ENCODE data around the gene KSR2. TPM values are rescaled to one million over a fixed set of nuclear protein-coding genes. Genes with fewer than 3 reads are reported as not detected.

KSR2 gene
- total and polyA plus RNA-seq, 10 of the 15 experiments (the other 5 are each of a cell fraction or from before 2014, with no cell fraction given): under 0.01 to 1.5 (median 0.01) TPM; not detected in 3

DNA sequence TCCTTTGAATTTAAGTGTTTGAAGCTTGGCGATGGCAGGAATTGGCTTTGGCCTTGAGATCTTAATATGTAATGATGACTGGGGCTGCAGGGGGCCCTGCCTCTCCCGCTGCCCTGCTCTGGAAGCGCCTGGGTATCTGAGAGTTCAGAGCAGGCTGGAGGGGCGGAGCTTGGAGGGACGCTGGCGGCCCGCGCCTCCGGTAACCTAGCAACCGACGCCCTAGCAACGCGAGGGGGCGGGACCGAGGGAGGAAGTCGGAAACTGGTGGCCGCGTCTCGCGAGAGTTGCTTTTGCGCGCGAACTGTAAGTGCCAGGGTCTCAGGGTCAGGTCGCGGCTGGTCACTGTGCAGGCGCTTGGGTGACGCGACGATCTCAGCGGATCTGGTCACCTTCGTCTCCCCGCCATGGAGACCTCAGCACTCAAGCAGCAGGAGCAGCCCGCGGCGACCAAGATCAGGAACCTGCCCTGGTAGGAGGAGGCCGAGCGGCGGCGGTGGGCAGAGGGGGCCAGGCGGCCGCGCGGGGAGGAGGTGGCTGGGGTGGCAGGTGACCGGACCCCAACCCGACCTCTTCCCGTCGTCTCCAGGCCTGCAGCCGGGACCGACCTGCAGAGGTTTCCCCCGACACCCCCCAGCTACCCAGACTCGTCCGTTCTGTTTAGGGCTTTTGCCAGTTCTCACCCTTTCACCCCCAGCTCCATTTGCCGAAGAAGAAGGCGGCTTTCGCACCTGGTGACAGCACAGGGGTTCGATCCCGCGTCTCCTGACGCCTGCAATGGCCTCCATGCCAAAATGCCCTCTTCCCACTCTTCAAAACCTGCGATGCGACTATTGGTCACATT lies 47.9 kb upstream of the KSR2 start, which contains the start of gene RFC5 (continued):
- TF ChIP-seq, protein P1, sequence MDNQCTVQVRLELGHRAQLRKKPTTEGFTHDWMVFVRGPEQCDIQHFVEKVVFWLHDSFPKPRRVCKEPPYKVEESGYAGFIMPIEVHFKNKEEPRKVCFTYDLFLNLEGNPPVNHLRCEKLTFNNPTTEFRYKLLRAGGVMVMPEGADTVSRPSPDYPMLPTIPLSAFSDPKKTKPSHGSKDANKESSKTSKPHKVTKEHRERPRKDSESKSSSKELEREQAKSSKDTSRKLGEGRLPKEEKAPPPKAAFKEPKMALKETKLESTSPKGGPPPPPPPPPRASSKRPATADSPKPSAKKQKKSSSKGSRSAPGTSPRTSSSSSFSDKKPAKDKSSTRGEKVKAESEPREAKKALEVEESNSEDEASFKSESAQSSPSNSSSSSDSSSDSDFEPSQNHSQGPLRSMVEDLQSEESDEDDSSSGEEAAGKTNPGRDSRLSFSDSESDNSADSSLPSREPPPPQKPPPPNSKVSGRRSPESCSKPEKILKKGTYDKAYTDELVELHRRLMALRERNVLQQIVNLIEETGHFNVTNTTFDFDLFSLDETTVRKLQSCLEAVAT (IDR thresholded peaks at IDR 0.05): no peak
- TF ChIP-seq SRF (IDR thresholded peaks at IDR 0.05; ENCODE audit: low read depth in 2 of 2, low read length in 2 of 2) (no peak), YY1 (IDR thresholded peaks at IDR 0.05; ENCODE audit: low read depth, low read length) (peak; percentile 42), POLR2A (IDR thresholded peaks at IDR 0.05; ENCODE audit: low read depth, low read length) (peak; percentile 97), TCF3 (IDR thresholded peaks at IDR 0.05; ENCODE audit: borderline replicate concordance, insufficient read depth, low read depth, low read length) (0 out of 2 replicates have a peak, but pooled peaks have one; percentile 43), KDM1A (IDR thresholded peaks at IDR 0.05; ENCODE audit: borderline replicate concordance) (no peak), POLR2AphosphoS2 (IDR thresholded peaks at IDR 0.05; ENCODE audit: low read depth, low read length) (no peak), LARP7 (IDR thresholded peaks at IDR 0.05) (no peak; the same call in 1 of the 2 replicates), NBN (IDR thresholded peaks at IDR 0.05) (no peak), PML (IDR thresholded peaks at IDR 0.05; ENCODE audit: low read length) (no peak), CBFB (IDR thresholded peaks at IDR 0.05; ENCODE audit: low read depth) (peak; percentile 97), CREB1 (IDR thresholded peaks at IDR 0.05; ENCODE audit: low read depth) (peak; percentile 64; the same call in 1 of the 2 replicates), STAT1 (conservative IDR thresholded peaks at IDR 0.05) (no peak), IRF4 (IDR thresholded peaks at IDR 0.05; ENCODE audit: low read depth, low read length) (0 out of 2 replicates have a peak, but pooled peaks have one; percentile 22), BMI1 (IDR thresholded peaks at IDR 0.05; ENCODE audit: borderline replicate concordance) (peak; percentile 100), HCFC1 (IDR thresholded peaks at IDR 0.05; ENCODE audit: low read length) (no peak), NR2F1 (conservative IDR thresholded peaks at IDR 0.05) (peak; percentile 99), KLF5 (IDR thresholded peaks at IDR 0.05; ENCODE audit: partially characterized antibody) (no peak), NFYA (IDR thresholded peaks at IDR 0.05; ENCODE audit: borderline replicate concordance, low read depth, low read length) (no peak), CREM (IDR thresholded peaks at IDR 0.05; ENCODE audit: low read depth) (no peak), JUND (IDR thresholded peaks at IDR 0.05; ENCODE audit: low read depth, low read length) (no peak), FOXK2 (IDR thresholded peaks at IDR 0.05) (no peak), MXI1 (IDR thresholded peaks at IDR 0.05; ENCODE audit: low read depth, low read length) (peak; percentile 100), CEBPB (IDR thresholded peaks at IDR 0.05; ENCODE audit: borderline replicate concordance in 1 of 2, low read depth in 2 of 2, low read length in 2 of 2) (no peak)
- TF ChIP-seq, protein P2, sequence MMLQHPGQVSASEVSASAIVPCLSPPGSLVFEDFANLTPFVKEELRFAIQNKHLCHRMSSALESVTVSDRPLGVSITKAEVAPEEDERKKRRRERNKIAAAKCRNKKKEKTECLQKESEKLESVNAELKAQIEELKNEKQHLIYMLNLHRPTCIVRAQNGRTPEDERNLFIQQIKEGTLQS (IDR thresholded peaks at IDR 0.05; ENCODE audit: borderline replicate concordance, extremely low read depth, low read depth, low read length): no peak
- TF ChIP-seq, protein P3, sequence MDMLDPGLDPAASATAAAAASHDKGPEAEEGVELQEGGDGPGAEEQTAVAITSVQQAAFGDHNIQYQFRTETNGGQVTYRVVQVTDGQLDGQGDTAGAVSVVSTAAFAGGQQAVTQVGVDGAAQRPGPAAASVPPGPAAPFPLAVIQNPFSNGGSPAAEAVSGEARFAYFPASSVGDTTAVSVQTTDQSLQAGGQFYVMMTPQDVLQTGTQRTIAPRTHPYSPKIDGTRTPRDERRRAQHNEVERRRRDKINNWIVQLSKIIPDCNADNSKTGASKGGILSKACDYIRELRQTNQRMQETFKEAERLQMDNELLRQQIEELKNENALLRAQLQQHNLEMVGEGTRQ (IDR thresholded peaks at IDR 0.05; ENCODE audit: borderline replicate concordance, low read depth, low read length): no peak
- TF ChIP-seq, protein P4, sequence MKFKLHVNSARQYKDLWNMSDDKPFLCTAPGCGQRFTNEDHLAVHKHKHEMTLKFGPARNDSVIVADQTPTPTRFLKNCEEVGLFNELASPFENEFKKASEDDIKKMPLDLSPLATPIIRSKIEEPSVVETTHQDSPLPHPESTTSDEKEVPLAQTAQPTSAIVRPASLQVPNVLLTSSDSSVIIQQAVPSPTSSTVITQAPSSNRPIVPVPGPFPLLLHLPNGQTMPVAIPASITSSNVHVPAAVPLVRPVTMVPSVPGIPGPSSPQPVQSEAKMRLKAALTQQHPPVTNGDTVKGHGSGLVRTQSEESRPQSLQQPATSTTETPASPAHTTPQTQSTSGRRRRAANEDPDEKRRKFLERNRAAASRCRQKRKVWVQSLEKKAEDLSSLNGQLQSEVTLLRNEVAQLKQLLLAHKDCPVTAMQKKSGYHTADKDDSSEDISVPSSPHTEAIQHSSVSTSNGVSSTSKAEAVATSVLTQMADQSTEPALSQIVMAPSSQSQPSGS (IDR thresholded peaks at IDR 0.05; ENCODE audit: low read length): no peak
- TF ChIP-seq, protein P5, sequence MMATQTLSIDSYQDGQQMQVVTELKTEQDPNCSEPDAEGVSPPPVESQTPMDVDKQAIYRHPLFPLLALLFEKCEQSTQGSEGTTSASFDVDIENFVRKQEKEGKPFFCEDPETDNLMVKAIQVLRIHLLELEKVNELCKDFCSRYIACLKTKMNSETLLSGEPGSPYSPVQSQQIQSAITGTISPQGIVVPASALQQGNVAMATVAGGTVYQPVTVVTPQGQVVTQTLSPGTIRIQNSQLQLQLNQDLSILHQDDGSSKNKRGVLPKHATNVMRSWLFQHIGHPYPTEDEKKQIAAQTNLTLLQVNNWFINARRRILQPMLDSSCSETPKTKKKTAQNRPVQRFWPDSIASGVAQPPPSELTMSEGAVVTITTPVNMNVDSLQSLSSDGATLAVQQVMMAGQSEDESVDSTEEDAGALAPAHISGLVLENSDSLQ (IDR thresholded peaks at IDR 0.05): peak; percentile 63; the same call in 1 of the 2 replicates

Data from GM12878 (cell line).